ENCODE data around the gene GFY. TPM values are rescaled to one million over a fixed set of nuclear protein-coding genes. Genes with fewer than 3 reads are reported as not detected.

Gene GFY, protein sequence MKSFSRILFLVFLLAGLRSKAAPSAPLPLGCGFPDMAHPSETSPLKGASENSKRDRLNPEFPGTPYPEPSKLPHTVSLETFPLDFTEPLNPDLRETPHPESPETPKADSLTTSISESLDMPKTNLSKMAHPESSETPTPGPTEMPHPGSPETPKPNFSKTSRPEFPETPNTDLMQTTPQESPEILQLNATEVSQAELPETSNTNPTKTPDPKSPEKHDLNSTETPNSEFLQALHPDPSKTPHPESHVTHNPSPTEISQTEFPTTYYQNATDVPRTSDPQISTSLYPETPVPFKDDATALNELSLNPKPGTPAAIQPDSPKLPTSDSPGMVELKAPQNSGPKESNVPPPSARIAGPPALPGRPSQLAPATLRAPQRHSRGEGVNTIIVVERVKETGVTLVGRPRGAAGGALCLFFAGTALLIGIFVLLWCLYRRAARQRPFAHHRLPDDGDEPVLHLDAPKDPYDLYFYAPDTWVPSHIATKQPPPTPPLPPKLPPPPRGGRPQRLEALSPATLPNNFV
- not detected for total RNA-seq

DNA sequence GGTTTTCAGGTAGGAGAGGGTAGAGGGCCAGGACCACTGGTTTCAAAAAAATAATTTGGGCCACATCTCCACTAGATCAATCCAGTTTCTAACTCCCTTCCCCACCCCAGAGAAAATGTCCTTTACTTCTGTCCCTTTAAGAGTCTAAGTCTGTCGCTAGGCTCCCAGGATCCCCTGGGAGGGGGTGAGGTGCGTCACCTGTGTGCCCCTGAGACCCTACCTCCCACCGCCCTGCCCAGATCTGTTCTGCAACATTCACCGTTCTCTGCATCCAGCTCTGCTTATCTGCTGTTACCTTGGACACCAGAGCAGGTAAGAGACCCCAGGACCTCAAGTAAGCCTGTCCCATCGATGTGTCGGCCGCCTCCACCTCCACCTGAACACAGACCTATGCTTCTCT is at the start of gene GFY:
Gene GFY (plus strand): TSS at position 211 of the 400 bp plus-strand sequence. CDS start 1,043 bp downstream, outside the sequence.
- ATAC-seq (ENCODE audit: low FRiP score) (no peak), DNase-seq (ENCODE audit: low spot score) (no peak)
- TF ChIP-seq, protein P1, sequence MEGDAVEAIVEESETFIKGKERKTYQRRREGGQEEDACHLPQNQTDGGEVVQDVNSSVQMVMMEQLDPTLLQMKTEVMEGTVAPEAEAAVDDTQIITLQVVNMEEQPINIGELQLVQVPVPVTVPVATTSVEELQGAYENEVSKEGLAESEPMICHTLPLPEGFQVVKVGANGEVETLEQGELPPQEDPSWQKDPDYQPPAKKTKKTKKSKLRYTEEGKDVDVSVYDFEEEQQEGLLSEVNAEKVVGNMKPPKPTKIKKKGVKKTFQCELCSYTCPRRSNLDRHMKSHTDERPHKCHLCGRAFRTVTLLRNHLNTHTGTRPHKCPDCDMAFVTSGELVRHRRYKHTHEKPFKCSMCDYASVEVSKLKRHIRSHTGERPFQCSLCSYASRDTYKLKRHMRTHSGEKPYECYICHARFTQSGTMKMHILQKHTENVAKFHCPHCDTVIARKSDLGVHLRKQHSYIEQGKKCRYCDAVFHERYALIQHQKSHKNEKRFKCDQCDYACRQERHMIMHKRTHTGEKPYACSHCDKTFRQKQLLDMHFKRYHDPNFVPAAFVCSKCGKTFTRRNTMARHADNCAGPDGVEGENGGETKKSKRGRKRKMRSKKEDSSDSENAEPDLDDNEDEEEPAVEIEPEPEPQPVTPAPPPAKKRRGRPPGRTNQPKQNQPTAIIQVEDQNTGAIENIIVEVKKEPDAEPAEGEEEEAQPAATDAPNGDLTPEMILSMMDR (IDR thresholded peaks at IDR 0.05) = no peak

DNA sequence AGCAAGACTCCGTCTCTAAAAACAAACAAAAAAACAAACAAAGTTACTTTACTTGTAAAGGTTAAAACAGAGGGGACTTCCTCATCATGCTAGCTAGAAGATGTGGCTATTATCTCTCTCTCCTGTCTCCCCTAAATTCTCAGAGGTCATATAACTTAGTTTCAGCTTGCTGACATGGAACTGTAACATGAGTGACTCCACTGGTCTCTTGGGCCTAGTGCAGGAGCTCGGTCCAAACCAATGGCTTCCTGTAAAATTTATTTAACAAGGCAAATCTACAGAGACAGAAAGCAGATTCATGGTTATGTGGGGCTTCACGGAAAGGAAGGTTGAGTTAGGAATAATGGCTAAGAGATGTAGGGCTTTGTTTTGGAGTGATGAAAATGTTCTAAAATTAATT is 46.7 kb upstream of the GFY start:
- TF ChIP-seq, protein P1 (IDR thresholded peaks at IDR 0.05) = no peak
- no peak for ATAC-seq (ENCODE audit: low FRiP score)
- DNase-seq (ENCODE audit: low spot score) = no peak

DNA sequence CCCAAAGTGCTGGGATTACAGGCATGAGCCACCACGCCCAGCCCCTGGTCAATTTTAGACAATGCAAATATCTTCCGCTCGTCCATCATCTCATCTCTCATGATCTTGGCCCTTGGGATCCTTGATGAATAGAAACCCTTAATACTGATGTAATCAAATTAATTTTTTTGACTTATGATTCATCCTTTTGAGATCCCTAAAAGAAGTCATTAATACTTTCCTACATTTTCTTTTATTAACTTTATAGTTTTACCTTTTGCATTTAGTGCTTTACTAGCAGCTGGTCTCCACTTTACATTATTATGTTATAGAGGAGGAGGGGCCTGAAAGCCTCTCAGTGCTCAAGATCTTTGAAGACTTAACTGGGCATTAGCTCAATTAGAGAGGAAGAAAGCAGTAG is 44.8 kb upstream of the GFY start:
- DNase-seq (ENCODE audit: low spot score) (no peak), ATAC-seq (ENCODE audit: low FRiP score) (no peak)
- TF ChIP-seq, protein P1 (IDR thresholded peaks at IDR 0.05) = no peak

DNA sequence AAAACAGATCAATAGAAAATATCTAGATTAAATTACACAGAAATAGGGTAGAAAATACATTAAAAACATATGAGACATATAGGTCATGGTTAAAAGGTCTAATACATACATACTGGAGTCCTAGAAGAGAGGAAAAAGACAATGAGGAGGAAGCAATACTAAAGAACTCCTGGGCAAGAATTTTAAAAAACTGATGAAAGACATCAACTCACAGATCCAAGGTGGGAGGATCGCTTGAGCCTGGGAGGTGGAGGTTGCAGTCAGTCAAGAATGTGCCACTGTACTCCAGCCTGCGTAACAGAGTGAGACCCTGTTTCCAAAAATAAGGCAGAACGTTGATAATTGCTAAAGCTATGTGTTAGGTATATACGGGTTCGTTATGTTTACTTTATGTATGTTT is 42.5 kb upstream of the GFY start:
- DNase-seq (ENCODE audit: low spot score) (no peak), ATAC-seq (ENCODE audit: low FRiP score) (no peak)
- TF ChIP-seq, protein P1 (IDR thresholded peaks at IDR 0.05) = no peak

DNA sequence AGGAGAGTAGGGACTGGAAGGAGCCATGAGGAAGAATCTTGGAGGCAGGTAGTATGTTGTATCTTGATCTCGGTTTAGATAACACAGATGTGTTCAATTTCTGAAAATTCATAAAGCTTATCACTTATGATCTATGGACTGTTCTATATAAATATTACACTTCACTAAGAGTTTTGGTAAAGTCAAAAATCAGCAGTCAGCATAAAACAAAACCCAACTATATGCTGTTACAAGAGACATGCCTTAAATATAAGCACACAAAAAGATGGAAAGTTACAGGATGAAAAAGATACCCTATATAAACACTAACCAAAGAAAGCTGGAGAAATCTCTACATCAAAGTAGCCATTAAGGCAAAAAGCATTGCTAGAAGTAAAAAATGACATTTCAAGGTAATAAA is 41.6 kb upstream of the GFY start:
- DNase-seq (ENCODE audit: low spot score) = no peak
- TF ChIP-seq, protein P1 (IDR thresholded peaks at IDR 0.05) = no peak
- ATAC-seq (ENCODE audit: low FRiP score) = no peak

DNA sequence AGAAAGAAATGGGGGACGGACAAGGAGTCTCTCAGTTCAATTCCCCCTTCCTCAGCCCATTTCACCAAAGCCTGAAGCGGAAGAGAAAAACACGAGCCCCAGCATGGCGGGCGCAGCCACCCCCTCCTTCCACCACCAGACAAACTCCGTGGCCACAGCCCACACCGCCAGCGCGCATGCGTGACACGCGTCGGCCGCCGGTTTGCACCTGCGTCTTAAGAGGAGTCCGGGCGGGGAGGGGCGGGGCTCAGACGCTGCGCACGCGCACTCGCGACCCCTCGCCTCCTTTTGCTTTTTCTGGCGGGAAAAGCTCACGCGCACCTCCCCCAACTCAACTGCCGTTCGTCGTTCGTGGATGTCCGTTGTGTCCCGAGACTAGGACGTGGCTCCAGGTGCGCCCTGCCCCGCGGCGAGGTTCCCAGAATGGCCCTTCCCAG is 37.2 kb upstream of the GFY start, which contains the start of gene KASH5:
Gene KASH5 (plus strand): TSS at position 314 of the 437 bp plus-strand sequence. CDS start 2,635 bp downstream, outside the sequence.
- DNase-seq (ENCODE audit: low spot score) (no peak), ATAC-seq (ENCODE audit: low FRiP score) (no peak)
- TF ChIP-seq, protein P1 (IDR thresholded peaks at IDR 0.05) = no peak

DNA sequence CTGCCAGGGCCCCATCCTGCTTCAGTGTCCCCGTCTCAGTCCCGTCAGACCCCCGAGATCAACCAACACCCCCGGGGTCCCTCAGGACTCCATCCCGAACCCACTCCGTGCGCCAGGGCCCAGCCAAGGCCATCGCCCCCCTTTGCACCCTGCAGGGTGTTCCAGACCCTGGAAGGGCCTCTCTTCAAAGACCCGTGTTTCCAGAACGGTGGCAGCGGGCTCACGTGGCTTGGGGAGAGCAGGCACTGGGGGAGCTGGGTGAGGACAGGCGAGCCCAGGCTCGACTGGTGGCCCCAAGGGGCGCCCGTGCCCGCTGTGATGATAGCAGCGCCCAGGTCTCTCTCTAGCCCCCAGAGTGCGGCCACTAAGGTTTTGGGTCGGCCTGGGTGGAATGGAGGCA is 35.8 kb upstream of the GFY start:
- DNase-seq (ENCODE audit: low spot score) (no peak), ATAC-seq (ENCODE audit: low FRiP score) (no peak)
- TF ChIP-seq, protein P1 (IDR thresholded peaks at IDR 0.05) = no peak
